Stimulated activated CD8-positive, alpha-beta memory T cell treated with anti-CD3 and anti-CD28 coated beads, Interleukin-4, amount 100 ng/mL, for 4 hours (primary cell): ENCODE results near the gene TLR5.
"Not testable (repeated sequence)": the region's sequence is repeated elsewhere in the genome, so short reads cannot be mapped to it uniquely, and the experiment has no call there.

ENCODE experiments used
- DNase-seq, 2 donors: peaks; one replicate each; pipeline ENCODE4 v3.0.0-alpha.2; 2020; ENCODE audit warnings: low read depth in 2 of 2, low spot score in 1 of 2

Gene TLR5

GRCh38 chr1:223142795-223143536, at the start of gene TLR5:
Gene TLR5, minus strand, starts transcription at chr1:223143248. Its CDS starts 30,217 bp downstream, at chr1:223113031.
- peak; percentile 79 to 81 for DNase-seq

GRCh38 chr1:223189903-223190724, 47.1 kb upstream of the TLR5 start:
- peak; percentile 20 to 23 for DNase-seq

- no peak for DNase-seq
Measured at GRCh38 chr1:223189525-223189902, 46.5 kb upstream of the TLR5 start.

GRCh38 chr1:223188618-223189356, 45.7 kb upstream of the TLR5 start:
- no peak for DNase-seq

GRCh38 chr1:223186800-223187199, 43.8 kb upstream of the TLR5 start:
- DNase-seq, result no peak

GRCh38 chr1:223183268-223183862, 40.3 kb upstream of the TLR5 start:
- no peak for DNase-seq

- DNase-seq, result no peak
Measured at GRCh38 chr1:223180731-223181321, 37.8 kb upstream of the TLR5 start.

- DNase-seq, result no peak
Measured at GRCh38 chr1:223179786-223180185, 36.7 kb upstream of the TLR5 start.

GRCh38 chr1:223179280-223179679, 36.2 kb upstream of the TLR5 start:
- DNase-seq, result no peak

- no peak for DNase-seq
Measured at GRCh38 chr1:223177681-223178080, 34.6 kb upstream of the TLR5 start.

- no peak for DNase-seq
Measured at GRCh38 chr1:223176437-223176836, 33.4 kb upstream of the TLR5 start.

- no peak for DNase-seq
Measured at GRCh38 chr1:223175633-223176032, 32.6 kb upstream of the TLR5 start.

GRCh38 chr1:223175032-223175431, 32.0 kb upstream of the TLR5 start:
- no peak for DNase-seq

- not testable (repeated sequence) for DNase-seq
Measured at GRCh38 chr1:223169458-223169857, 26.4 kb upstream of the TLR5 start.

GRCh38 chr1:223161321-223161720, 18.3 kb upstream of the TLR5 start:
- no peak for DNase-seq

GRCh38 chr1:223156343-223156742, 13.3 kb upstream of the TLR5 start:
- no peak for DNase-seq

GRCh38 chr1:223155153-223155552, 12.1 kb upstream of the TLR5 start:
- DNase-seq, result no peak

GRCh38 chr1:223153177-223154119, 10.4 kb upstream of the TLR5 start:
- DNase-seq, result no peak

GRCh38 chr1:223152399-223152798, 9.4 kb upstream of the TLR5 start:
- no peak for DNase-seq

- DNase-seq, result no peak
Measured at GRCh38 chr1:223150443-223150842, 7.4 kb upstream of the TLR5 start.
